A549 (cell line): Measurements from ENCODE around the gene TMEM79. TPM values are rescaled to one million over a fixed set of nuclear protein-coding genes. Genes with fewer than 3 reads are reported as not detected.

Source experiments
- ATAC-seq, 2 experiments: fragments of 200-7000 bp in 1 of 2; fragments of >200 bp in 1 of 2; cut with Nextera tagmentation in 1 of 2; cut with Tn5 transposase in 1 of 2; 3 replicates each; pipeline versions ENCODE4 v1.8.0 to v1.9.1; 2018 to 2020; ENCODE audit warnings: mild to moderate bottlenecking in 1 of 2, moderate library complexity in 1 of 2
- CTCF ChIA-PET: fragments of 300-600 bp; sonication (Branson Sonifier 250); formaldehyde crosslinking; extraction: SDS; loops from one replicate; lab custom pipeline; 2021; ENCODE audit warnings: antibody characterized with exemption, inconsistent platforms; lab: Yijun Ruan, JAX
- POLR2A ChIA-PET: fragments of 350-600 bp; formaldehyde crosslinking; extraction: SDS; loops from one replicate; lab custom pipeline; 2021; ENCODE audit warnings: antibody characterized with exemption, inconsistent platforms; lab: Yijun Ruan, JAX
- DNase-seq, 2 experiments: peaks; one replicate each; pipeline versions ENCODE4 v3.0.0 to v3.0.0-alpha.2; 2011 to 2016; ENCODE audit warnings: low read depth in 1 of 2, low spot score in 1 of 2
- FAIRE-seq: peaks from 2 replicates; lab custom pipeline; 2011; peaks lifted over from hg19 to GRCh38; lab: Jason Lieb, UNC
- H3K27ac ChIP-seq, 2 experiments: fragments of >200 bp; sonication (Bioruptor Twin); formaldehyde crosslinking; 3 replicates each; pipeline ENCODE4 v1.5.1; 2016 to 2017
- H3K4me1 ChIP-seq: fragments of >200 bp; sonication (Bioruptor Twin); formaldehyde crosslinking; 3 replicates; pipeline ENCODE4 v1.6.1; 2016
- H3K4me2 ChIP-seq: fragments of >200 bp; sonication (Bioruptor Twin); formaldehyde crosslinking; 3 replicates; pipeline ENCODE4 v1.6.1; 2016
- H3K4me3 ChIP-seq: fragments of >200 bp; sonication (Bioruptor Twin); formaldehyde crosslinking; 3 replicates; pipeline ENCODE4 v1.5.1; 2016
- H3K9me3 ChIP-seq: fragments of >200 bp; sonication (Bioruptor Twin); formaldehyde crosslinking; 3 replicates; pipeline ENCODE4 v1.6.1; 2016
- CBX8 ChIP-seq: fragments of 200-600 bp; sonication (generic); IDR thresholded peaks from 2 replicates; pipeline ENCODE4 v1.6.1; 2016
- CHD2 ChIP-seq: fragments of 150-350 bp; IDR thresholded peaks from 2 replicates; pipeline ENCODE4 v1.6.1; 2014; ENCODE audit warnings: low read length; ENCODE audit not compliant: partially characterized antibody
- CHD4 ChIP-seq: fragments of 200-600 bp; sonication (generic); IDR thresholded peaks from 2 replicates; pipeline ENCODE4 v1.6.1; 2016; ENCODE audit warnings: antibody characterized with exemption, mild to moderate bottlenecking, borderline replicate concordance
- EHMT2 ChIP-seq: fragments of 200-600 bp; sonication (generic); IDR thresholded peaks from 2 replicates; pipeline ENCODE4 v1.6.1; 2016; ENCODE audit warnings: antibody characterized with exemption, low read depth, mild to moderate bottlenecking, moderate library complexity
- EP300 ChIP-seq, 2 experiments: fragments of >200 bp; sonication (Bioruptor Twin); formaldehyde crosslinking; IDR thresholded peaks; 2 replicates in 1 of 2; 3 replicates in 1 of 2; pipeline ENCODE4 v1.6.1; 2016 to 2017
- FOSB ChIP-seq: fragments of 250-450 bp; sonication (Bioruptor Pico); IDR thresholded peaks from 2 replicates; pipeline ENCODE4 v1.5.0; 2020; ENCODE audit warnings: mild to moderate bottlenecking, moderate library complexity
- FOSL2 ChIP-seq, 2 experiments: fragments of 450-650 bp in 1 of 2; fragments of >200 bp in 1 of 2; sonication (Bioruptor Twin) in 1 of 2; formaldehyde crosslinking; IDR thresholded peaks; 2 replicates each; pipeline versions ENCODE4 v1.5.0 to v1.6.1; 2016 to 2020; ENCODE audit warnings: mild to moderate bottlenecking in 1 of 2, moderate library complexity in 1 of 2
- HEYL ChIP-seq: fragments of 250-450 bp; sonication (Bioruptor Pico); IDR thresholded peaks from 2 replicates; pipeline ENCODE4 v1.8.0; 2021; ENCODE audit warnings: mild to moderate bottlenecking, moderate library complexity
- HMGXB4 ChIP-seq: fragments of 250-450 bp; sonication (Bioruptor Pico); IDR thresholded peaks from 2 replicates; pipeline ENCODE4 v1.5.0; 2021; ENCODE audit warnings: mild to moderate bottlenecking, moderate library complexity, borderline replicate concordance
- HOXB5 ChIP-seq: fragments of 250-450 bp; sonication (Bioruptor Pico); IDR thresholded peaks from 2 replicates; pipeline ENCODE4 v1.5.0; 2020; ENCODE audit warnings: mild to moderate bottlenecking, moderate library complexity
- KDM1A ChIP-seq: fragments of 200-600 bp; sonication (generic); IDR thresholded peaks from 2 replicates; pipeline ENCODE4 v1.6.1; 2016; ENCODE audit warnings: low read depth, mild to moderate bottlenecking
- MAZ ChIP-seq: fragments of 150-350 bp; IDR thresholded peaks from 2 replicates; pipeline ENCODE4 v1.6.1; 2014; ENCODE audit warnings: antibody characterized with exemption, low read depth, low read length, borderline replicate concordance
- NPAS2 ChIP-seq: fragments of 250-450 bp; sonication (Bioruptor Pico); IDR thresholded peaks from 2 replicates; pipeline ENCODE4 v1.8.0; 2022; ENCODE audit warnings: mild to moderate bottlenecking, moderate library complexity, borderline replicate concordance
- POLR2A ChIP-seq: IDR thresholded peaks from 2 replicates; pipeline ENCODE4 v1.6.1; 2012; ENCODE audit warnings: mild to moderate bottlenecking, low read length
- POLR2AphosphoS2 ChIP-seq: conservative IDR thresholded peaks from 2 replicates; pipeline ENCODE4 v1.6.1; 2012; ENCODE audit warnings: low read length, improper control_type of control experiment, inconsistent platforms
- RARB ChIP-seq: fragments of 250-450 bp; sonication (Bioruptor Pico); IDR thresholded peaks from 2 replicates; pipeline ENCODE4 v1.8.0; 2021; ENCODE audit warnings: mild to moderate bottlenecking, moderate library complexity
- RCOR1 ChIP-seq: fragments of 150-350 bp; IDR thresholded peaks from 2 replicates; pipeline ENCODE4 v1.6.1; 2014; ENCODE audit warnings: antibody characterized with exemption, low read length, low read depth
- RFX5 ChIP-seq: fragments of 450-650 bp; IDR thresholded peaks from 2 replicates; pipeline ENCODE4 v1.7.1; 2014; ENCODE audit warnings: antibody characterized with exemption, mild to moderate bottlenecking, moderate library complexity
- RNF2 ChIP-seq: fragments of 200-600 bp; sonication (generic); IDR thresholded peaks from 2 replicates; pipeline ENCODE4 v1.6.1; 2016; ENCODE audit warnings: low read depth, mild to moderate bottlenecking, antibody characterized with exemption, moderate library complexity, borderline replicate concordance
- SMC3 ChIP-seq: fragments of >200 bp; sonication (Bioruptor Twin); formaldehyde crosslinking; IDR thresholded peaks from 3 replicates; pipeline ENCODE4 v1.6.1; 2018; ENCODE audit warnings: inconsistent platforms
- ZC3H11A ChIP-seq: fragments of 450-650 bp; IDR thresholded peaks from 2 replicates; pipeline ENCODE4 v1.6.1; 2014; ENCODE audit warnings: antibody characterized with exemption, mild to moderate bottlenecking
- WGBS: methylation state at CpG from one replicate; pipeline ENCODE4 v1.1.6; 2017; ENCODE audit errors: missing lambda C conversion rate; 5-methylcytosine and 5-hydroxymethylcytosine counted together
- polyA plus RNA-seq, 4 experiments: library from polyadenylated mRNA; depleted of rRNA in 3 of 4; stranded (reverse); fragments of >200 nt; fragmentation: RNase III in 1 of 4; extraction: RNeasy Plus Mini Kit Qiagen cat#74134 plus additional on column Dnase treatment in 1 of 4; gene quantifications; 2 replicates in 3 of 4; 3 replicates in 1 of 4; pipeline ENCODE4 v1.2.3, GENCODE V29; 2011 to 2017
- TF ChIP-seq, protein P1 (sequence below): fragments of >200 bp; sonication (Bioruptor Twin); formaldehyde crosslinking; IDR thresholded peaks from 2 replicates; pipeline ENCODE4 v1.6.1; 2016
- TF ChIP-seq, protein P2 (sequence below): fragments of >200 bp; sonication (Bioruptor Twin); formaldehyde crosslinking; IDR thresholded peaks from 3 replicates; pipeline ENCODE4 v1.5.1; 2016
- TF ChIP-seq, protein P3 (sequence below): fragments of 450-650 bp; IDR thresholded peaks from 2 replicates; pipeline ENCODE4 v1.6.1; 2014; ENCODE audit warnings: antibody characterized with exemption
- TF ChIP-seq, protein P4 (sequence below): IDR thresholded peaks from 2 replicates; pipeline ENCODE4 v1.6.1; 2012; ENCODE audit warnings: low read depth, borderline replicate concordance
- TF ChIP-seq, protein P5 (sequence below): fragments of >200 bp; sonication (Bioruptor Twin); formaldehyde crosslinking; IDR thresholded peaks from 3 replicates; pipeline ENCODE4 v1.6.1; 2016
- TF ChIP-seq, protein P6 (sequence below): IDR thresholded peaks from 2 replicates; pipeline ENCODE4 v1.6.1; 2012

TMEM79 gene
- polyA plus RNA-seq, 2 of the 4 experiments (the other 2 are of a cell fraction): 6.3 to 7.2 TPM

- TF ChIP-seq FOSB: no peak
- TF ChIP-seq POLR2A: no peak
- TF ChIP-seq, all 56 proteins: peak for 0
Measured at GRCh38 chr1:156247460-156248322, 36.4 kb upstream of the TMEM79 start, which contains the start of gene PAQR6 (continued).

GRCh38 chr1:156248323-156248683 lies 35.8 kb upstream of the TMEM79 start:
- CTCF ChIA-PET: interaction anchor here (0.7 to 3.1 kb wide), 5 partner anchors 12 to 197 kb away, joined by 3 to 17 read pairs (median 3); no protein-coding TSS in a partner anchor
- ATAC-seq (no peak), FAIRE-seq (no peak), DNase-seq (no peak)
- peaks cover 12% of the 10 kb centered on the region for H3K4me1 ChIP-seq
- H3K9me3 ChIP-seq: no peaks in the 10 kb centered on the region
- TF ChIP-seq CBX8 (no peak), NPAS2 (CRISPR knock-in tag) (no peak), POLR2AphosphoS2 (no peak), KDM1A (no peak), HEYL (CRISPR knock-in tag) (no peak), HMGXB4 (CRISPR knock-in tag) (no peak), ZC3H11A (no peak), RFX5 (no peak)
- TF ChIP-seq, protein P1, sequence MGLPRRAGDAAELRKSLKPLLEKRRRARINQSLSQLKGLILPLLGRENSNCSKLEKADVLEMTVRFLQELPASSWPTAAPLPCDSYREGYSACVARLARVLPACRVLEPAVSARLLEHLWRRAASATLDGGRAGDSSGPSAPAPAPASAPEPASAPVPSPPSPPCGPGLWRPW: no peak
- TF ChIP-seq, protein P2, sequence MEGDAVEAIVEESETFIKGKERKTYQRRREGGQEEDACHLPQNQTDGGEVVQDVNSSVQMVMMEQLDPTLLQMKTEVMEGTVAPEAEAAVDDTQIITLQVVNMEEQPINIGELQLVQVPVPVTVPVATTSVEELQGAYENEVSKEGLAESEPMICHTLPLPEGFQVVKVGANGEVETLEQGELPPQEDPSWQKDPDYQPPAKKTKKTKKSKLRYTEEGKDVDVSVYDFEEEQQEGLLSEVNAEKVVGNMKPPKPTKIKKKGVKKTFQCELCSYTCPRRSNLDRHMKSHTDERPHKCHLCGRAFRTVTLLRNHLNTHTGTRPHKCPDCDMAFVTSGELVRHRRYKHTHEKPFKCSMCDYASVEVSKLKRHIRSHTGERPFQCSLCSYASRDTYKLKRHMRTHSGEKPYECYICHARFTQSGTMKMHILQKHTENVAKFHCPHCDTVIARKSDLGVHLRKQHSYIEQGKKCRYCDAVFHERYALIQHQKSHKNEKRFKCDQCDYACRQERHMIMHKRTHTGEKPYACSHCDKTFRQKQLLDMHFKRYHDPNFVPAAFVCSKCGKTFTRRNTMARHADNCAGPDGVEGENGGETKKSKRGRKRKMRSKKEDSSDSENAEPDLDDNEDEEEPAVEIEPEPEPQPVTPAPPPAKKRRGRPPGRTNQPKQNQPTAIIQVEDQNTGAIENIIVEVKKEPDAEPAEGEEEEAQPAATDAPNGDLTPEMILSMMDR: no peak
- H3K4me2 ChIP-seq: no peak overlapping the region
- no peak overlapping the region for H3K27ac ChIP-seq
- WGBS: 100% methylated on average over 3 of the region's 4 CpGs
- H3K4me3 ChIP-seq: no peak overlapping the region
- POLR2A ChIA-PET: interaction anchor here (0.6 to 1.1 kb wide), 2 partner anchors 36 to 38 kb away, joined by 3 to 8 read pairs; partner anchors contain the start of gene PMF1

- Histone ChIP-seq H3K27ac (no peak overlapping the region), H3K4me3 (no peak overlapping the region)
- 82% methylated on average over 5 of the region's 5 CpGs for WGBS
- TF ChIP-seq CHD4 (no peak), POLR2AphosphoS2 (no peak), FOSL2 (IDR thresholded peaks at IDR 0.05) (no peak), FOSL2 (CRISPR knock-in tag; IDR thresholded peaks at IDR 0.05) (no peak), CHD2 (no peak), RNF2 (no peak), EHMT2 (no peak), NPAS2 (CRISPR knock-in tag) (no peak), RARB (no peak), RCOR1 (no peak), HOXB5 (CRISPR knock-in tag) (no peak), HEYL (CRISPR knock-in tag) (no peak), EP300 (IDR thresholded peaks at IDR 0.05) (no peak), KDM1A (no peak), CBX8 (no peak), SMC3 (no peak), MAZ (no peak)
- TF ChIP-seq, protein P3, sequence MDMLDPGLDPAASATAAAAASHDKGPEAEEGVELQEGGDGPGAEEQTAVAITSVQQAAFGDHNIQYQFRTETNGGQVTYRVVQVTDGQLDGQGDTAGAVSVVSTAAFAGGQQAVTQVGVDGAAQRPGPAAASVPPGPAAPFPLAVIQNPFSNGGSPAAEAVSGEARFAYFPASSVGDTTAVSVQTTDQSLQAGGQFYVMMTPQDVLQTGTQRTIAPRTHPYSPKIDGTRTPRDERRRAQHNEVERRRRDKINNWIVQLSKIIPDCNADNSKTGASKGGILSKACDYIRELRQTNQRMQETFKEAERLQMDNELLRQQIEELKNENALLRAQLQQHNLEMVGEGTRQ: no peak
- TF ChIP-seq, protein P4, sequence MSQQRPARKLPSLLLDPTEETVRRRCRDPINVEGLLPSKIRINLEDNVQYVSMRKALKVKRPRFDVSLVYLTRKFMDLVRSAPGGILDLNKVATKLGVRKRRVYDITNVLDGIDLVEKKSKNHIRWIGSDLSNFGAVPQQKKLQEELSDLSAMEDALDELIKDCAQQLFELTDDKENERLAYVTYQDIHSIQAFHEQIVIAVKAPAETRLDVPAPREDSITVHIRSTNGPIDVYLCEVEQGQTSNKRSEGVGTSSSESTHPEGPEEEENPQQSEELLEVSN: no peak
- TF ChIP-seq, protein P5, sequence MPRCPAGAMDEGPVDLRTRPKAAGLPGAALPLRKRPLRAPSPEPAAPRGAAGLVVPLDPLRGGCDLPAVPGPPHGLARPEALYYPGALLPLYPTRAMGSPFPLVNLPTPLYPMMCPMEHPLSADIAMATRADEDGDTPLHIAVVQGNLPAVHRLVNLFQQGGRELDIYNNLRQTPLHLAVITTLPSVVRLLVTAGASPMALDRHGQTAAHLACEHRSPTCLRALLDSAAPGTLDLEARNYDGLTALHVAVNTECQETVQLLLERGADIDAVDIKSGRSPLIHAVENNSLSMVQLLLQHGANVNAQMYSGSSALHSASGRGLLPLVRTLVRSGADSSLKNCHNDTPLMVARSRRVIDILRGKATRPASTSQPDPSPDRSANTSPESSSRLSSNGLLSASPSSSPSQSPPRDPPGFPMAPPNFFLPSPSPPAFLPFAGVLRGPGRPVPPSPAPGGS: no peak
- TF ChIP-seq, protein P6, sequence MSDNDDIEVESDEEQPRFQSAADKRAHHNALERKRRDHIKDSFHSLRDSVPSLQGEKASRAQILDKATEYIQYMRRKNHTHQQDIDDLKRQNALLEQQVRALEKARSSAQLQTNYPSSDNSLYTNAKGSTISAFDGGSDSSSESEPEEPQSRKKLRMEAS: no peak
- TF ChIP-seq, all 56 proteins: peak for 0
- no peaks in the 10 kb centered on the region for H3K9me3 ChIP-seq
- POLR2A ChIA-PET: no interaction called here
- peaks cover 12% of the 10 kb centered on the region for H3K4me1 ChIP-seq
- H3K4me2 ChIP-seq: no peak overlapping the region
- no peak for ATAC-seq
- FAIRE-seq: no peak
- CTCF ChIA-PET: interaction anchor here (1.1 to 3.1 kb wide), 6 partner anchors 10 to 136 kb away, joined by 3 to 17 read pairs (median 4); no protein-coding TSS in a partner anchor
- DNase-seq: no peak
Measured at GRCh38 chr1:156249593-156249992, 34.5 kb upstream of the TMEM79 start.
